Fibroblast of skin of right quadriceps (primary cell): ENCODE data around the gene TAF6.

Experiments
- DNase-seq: peaks from one replicate; pipeline ENCODE4 v3.0.0-alpha.2; 2013

The TAF6 gene

DNA sequence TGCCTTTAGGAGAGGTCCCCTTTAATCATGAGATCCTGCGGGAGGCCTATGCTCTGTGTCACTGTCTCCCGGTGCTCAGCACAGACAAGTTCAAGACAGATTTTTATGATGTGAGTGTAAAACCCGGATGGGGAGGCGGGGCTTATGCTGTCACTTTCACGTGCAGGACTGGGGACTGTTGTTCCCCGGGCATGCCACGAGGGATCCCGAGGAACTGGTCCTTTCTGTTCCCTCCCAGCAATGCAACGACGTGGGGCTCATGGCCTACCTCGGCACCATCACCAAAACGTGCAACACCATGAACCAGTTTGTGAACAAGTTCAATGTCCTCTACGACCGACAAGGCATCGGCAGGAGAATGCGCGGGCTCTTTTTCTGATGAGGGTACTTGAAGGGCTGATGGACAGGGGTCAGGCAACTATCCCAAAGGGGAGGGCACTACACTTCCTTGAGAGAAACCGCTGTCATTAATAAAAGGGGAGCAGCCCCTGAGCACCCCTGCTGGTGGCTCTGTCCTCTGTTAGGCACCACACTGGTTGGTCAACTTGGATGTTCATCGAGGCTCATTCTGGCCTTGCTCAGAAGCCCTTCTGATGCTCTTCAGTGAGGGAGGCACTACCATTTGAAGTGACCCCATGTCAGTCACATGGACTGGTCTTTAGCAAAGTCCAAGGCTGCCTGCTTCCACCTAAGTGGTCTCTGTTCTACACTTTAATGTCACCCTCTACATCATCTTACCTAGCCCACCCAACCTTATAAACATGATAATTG, 27.6 kb downstream of the TAF6 start:
- DNase-seq: no peak

DNA sequence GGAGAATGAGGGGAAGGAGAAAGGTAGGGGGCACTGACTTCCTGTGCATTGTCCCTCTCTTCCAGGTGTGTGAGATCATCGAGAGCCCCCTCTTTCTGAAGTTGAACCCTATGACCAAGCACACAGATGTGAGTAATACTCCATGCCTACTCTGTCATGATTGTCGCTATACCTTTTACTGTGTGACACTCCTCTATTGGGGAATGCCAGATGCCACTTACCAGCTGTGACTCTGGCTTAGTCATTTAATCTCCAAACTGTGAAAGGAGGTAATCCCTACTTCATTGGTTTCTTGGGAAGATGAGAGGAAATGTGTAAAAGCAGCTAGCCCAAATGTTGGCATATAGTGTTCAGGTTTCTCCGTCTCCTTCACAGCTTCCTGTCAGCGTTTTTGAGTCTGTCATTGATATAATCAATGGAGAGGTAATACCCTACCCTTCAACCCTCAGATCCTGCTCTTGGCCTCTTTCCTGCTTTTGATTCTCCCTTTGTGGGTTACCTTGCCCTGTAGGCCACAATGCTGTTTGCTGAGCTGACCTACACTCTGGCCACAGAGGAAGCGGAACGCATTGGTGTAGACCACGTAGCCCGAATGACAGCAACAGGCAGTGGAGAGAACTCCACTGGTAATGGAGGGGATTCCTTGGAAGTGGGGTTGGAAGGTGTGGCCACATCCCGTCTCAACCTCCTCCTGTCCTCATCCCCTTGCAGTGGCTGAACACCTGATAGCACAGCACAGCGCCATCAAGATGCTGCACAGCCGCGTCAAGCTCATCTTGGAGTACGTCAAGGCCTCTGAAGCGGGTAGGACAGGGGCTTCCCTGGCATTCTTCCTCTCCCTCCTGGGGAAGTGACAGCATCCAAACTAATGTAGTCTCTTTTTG, 28.4 kb downstream of the TAF6 start:
- no peak for DNase-seq

DNA sequence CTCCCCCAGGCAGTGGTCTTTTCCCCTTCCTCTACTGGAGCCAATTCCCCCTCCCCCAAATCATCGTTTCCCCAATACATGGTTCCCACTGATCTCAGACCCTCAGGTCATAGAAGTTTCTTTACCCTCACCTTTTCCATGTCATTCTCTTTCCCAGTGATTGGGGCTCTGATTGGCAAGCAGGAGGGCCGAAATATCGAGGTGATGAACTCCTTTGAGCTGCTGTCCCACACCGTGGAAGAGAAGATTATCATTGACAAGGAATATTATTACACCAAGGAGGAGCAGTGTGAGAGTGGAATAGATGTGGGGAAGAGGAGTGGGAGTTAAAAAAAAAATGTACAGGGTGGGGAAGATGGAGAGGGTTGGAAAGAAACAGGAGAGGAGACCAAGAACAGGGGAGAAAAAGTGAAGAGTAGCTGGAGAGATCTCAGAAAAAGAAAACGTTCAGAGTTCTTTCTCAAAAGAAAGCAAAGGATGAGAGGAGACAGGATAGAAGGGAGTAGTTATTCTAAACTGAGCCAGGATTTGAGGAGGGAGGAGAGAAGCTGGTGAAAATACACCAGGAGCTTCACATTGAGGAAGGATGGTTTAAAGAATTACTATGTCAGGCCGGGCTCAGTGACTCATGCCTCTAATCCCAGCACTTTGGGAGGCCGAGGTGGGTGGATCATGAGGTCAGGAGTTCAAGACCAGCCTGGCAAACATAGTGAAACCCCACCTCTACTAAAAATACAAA, 29.5 kb downstream of the TAF6 start:
- no peak for DNase-seq

DNA sequence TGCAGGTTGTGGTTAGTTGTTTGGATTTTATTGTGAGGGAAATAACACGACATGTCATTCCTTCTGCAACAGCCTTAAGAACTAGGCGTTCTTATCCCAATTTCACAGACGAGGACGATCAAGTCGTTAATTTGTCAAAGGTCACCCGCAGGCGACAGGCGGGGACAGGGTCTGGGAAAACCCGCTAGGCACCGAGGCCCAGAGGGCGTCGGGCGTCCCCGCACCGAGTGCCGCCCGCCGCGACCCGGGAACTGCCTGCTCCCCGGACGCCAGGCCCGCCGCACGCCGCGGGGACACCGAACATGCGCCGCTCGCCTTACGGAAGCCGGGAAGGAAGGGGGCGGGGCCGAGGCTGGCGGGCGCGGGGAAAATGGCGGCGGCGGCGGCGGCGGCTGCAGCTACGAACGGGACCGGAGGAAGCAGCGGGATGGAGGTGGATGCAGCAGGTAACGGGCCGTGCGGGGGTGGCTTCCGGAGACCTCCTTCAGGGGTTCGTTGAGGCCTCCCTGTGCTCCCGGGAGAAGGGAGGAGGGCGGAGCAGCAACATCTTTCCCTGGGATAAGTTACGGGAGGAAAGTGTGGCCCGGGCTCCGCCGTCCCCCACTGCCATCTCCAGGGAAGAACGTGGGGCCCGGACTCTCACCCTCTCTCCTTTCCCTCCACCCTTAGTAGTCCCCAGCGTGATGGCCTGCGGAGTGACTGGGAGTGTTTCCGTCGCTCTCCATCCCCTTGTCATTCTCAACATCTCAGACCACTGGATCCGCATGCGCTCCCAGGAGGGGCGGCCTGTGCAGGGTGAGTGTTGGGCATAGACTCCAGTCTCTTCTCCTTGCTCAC, 30.3 kb downstream of the TAF6 start, which contains the start of gene COPS6:
Gene COPS6 (plus strand): TSS at position 349 of the 837 bp plus-strand sequence. CDS start 22 bp downstream, at position 371.
- DNase-seq: peak; percentile 80

DNA sequence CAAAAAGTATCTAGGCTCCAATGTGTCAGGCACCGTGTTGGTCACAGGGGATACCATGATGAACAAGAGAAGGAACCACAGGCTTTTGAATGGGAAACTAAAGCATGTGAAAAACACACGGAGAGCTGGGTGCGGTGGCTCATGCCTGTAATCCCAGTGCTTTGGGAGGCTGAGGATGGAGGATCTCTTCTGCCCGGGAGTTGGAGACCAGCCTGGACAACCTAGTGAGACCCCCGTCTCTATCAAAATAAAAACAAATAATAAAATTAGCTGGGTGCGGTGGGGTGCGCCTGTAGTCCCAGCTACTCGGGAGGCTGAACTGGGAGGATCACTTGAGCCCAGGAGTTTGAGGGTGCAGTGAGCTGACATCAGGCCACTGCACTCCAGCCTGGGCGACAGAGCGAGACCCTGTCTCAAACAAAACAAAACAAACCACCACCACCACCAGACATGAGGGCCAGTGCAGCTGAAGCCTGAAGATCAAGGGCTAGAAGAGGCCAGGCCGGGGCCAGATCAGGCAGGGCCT, 31.0 kb downstream of the TAF6 start:
- DNase-seq: no peak

DNA sequence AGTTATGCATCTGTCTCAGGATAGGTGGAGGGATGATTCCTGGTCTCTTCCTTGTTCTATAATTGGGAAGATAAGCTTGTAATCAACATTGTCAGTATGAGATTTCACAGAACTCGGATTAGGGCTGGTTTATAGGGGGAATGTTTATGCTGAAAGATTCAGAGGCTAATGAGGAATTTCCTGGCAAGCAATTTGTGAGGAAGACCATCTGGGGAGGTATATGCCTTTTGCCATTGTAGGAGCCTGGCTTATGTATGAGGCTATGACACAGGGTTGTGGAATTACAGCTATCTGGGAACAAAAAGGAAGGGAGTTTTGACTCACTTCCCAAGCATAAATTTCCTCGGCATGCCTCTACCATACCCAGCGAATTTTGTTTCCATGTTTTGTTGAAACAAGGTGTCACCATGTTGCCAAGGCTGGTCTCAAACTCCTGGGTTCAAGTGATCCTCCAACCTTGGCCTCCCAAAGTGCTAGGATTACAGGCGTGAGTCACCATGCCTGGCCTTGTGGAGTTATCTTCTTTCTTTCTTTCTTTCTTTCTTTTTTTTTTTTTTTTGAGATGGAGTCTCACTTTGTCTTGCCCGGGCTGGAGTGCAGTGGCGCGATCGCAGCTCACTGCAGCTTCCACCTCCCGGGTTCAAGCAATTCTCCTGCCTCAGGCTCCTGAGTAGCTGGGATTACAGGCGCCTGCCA, 32.0 kb downstream of the TAF6 start:
- DNase-seq: peak; percentile 99

DNA sequence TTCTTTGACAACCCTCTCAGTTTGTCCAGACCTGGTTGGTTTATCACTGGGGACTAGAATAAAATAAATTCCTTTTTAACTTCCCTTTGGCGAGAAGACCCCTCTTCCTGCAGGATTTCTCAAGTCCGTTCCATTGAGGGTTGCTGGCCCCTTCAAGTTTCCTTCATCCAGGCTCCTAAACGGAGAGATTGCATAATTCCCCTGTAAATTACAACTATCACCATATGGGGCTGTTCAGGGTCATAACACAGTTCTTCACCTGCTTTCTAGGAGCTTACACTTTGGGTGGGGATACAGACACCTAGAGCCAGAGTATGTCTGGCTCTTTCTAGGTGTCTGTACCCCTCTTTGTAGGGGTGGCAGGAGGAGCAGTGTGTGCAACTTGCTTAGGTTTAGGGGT, 33.6 kb downstream of the TAF6 start:
- DNase-seq: no peak

DNA sequence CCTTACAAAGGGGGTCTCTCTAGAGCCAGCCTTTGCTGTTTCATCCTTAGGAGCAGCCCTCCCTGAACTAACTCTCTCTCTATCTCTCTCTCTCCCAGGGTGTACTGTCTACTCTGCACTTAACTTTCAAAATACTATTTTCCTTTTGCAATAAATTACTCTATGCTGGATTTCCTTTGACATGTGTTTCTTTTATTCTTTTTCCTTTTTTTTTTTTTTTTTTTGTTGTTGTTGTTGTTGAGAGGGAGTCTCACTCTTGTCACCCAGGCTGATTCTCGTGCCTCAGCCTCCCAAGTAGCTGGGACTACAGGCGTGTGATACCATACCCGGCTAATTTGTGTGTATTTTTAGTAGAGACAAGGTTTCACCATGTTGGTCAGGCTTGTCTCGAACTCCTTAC, 36.2 kb downstream of the TAF6 start:
- no peak for DNase-seq

DNA sequence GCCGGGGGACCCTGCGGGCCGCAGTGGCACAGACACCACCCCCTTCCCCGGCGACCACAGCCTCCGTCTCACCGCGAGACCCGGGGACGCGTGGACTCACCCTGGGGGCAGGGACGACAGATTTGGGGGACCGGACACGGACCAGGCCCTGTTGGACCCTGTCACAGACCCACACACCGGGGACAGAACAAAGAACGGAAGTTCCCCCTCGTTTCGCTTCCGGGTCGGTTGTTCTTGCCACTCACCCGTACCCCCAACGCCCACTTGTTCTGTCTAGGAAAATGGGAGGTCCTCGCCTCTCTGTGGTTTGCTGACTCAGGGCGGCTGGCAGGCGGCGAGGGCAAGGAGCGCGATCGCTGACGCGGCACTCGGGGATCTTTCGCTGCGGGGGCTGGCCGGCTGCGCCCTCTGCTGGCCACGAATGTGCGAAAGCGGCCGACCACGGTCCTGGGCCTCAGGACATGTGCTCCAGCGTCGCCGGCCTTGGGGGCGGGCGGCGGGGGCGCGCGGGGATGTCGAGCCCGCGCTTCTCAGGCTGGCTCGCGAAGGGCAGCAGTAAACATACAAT, 37.5 kb downstream of the TAF6 start, which contains the start of gene ZNF3:
Gene ZNF3 (minus strand): TSS at position 189 of the 568 bp plus-strand sequence. CDS start 4,366 bp downstream, outside the sequence.
- peak; percentile 99 for DNase-seq

DNA sequence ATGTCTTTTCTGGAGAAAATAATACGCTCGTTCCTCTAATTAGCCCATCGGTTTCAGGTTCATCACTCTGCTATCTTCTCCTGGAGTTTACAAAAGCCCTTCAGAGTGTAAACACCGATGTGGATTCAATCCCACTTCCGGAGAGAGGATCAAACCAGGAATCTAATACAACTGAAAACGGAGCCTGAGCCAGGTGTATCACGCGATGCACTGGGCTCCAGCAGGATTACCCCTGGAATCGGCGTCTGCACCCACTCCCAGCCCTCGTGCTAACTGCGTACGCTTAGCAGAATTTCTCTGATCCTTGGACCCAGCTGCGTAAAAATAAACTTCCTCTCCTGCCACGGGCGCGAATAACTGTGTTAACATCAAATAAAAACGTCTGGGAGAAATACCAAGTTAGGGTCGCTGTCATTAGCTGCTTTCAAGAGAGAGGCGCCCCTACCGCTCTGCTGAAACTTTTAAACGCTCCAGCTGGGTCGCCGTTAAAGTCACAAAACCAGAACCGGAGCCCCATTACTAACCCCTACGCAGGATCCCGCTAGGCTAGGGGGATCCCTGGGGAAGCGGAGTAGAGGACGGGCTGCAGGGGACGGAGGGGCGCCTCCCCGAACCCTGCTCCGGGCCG, 38.1 kb downstream of the TAF6 start:
- no peak for DNase-seq

DNA sequence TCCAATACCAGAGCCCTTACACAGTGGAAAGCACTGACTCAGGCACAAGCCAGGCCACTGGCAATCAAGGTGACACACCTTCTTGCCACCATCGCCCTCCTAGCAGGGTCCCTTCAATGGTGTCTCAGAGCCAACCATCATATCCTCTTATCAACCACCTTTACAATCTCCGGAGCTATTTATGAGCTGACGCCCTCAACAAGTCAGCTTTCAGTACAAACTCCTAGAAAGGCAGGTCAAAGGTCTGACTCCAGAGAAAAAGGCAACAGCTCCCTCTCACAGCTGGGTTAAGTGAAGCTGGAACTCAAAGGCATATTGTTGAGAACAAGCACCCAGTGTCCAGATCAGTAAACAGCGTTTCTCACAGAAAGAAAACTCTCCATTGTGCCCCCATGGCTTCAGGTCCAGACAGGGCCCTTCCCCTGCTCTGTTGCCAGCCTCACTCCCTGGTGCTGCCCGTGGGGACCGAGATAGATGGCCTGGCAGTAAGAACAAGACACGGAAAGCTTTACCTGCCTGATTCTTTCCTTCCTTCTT, 40.1 kb downstream of the TAF6 start:
- DNase-seq: no peak

DNA sequence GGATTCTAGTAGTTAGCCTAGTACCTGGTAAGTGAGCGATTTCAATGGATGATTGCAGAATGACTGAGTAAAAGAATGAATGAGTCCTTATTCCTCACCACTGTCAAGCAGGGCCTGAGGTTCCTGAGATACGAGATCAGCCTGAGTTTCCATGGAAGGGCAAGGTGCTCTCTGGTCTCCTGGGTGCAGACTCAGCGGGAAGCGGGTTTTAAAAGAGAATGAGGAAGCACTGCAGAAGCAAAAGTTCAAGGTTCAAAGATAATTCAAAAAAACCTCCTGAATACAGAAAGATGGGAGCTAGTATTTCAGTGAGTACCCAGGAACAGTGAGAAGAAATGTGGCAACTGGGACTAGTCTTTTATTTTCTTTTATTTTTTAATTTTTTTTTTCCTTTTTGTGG, 42.0 kb downstream of the TAF6 start:
- no peak for DNase-seq

DNA sequence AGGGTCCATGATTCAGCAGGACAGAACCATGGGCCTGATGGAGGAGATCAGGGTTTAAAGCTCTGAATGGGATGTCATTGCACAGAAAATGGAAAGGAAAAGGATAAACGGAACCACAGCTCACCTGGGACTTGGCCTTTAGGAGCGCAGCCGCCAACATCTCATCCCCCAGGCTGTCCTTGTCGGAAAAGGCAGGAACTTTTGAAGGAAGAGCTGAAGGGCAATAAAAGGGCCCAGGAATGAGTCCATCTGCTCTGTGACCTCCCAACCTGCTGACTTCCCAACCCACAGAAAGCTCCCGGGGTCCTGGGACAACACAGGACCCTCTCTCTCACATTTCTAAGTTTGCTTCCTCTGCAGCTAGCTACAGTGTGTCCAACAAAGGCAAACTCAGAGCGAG, 43.7 kb downstream of the TAF6 start:
- no peak for DNase-seq

DNA sequence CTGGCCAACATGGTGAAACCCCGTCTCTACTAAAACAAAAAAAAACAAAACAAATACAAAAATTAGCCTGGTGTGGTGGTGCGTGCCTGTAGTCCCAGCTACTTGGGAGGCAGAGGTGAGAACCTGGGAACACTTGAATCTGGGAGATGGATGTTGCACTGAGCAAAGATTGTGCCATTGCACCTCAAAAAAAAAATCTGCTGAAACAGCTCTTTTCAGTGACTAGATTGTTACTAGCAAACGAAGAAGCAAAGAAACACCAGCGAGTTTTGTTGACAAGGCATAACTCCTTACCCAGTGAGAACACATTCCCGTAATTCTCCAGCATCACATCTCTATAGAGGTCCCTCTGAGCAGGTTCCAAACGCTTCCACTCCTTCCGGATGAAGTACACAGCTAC, 44.3 kb downstream of the TAF6 start:
- DNase-seq: no peak

DNA sequence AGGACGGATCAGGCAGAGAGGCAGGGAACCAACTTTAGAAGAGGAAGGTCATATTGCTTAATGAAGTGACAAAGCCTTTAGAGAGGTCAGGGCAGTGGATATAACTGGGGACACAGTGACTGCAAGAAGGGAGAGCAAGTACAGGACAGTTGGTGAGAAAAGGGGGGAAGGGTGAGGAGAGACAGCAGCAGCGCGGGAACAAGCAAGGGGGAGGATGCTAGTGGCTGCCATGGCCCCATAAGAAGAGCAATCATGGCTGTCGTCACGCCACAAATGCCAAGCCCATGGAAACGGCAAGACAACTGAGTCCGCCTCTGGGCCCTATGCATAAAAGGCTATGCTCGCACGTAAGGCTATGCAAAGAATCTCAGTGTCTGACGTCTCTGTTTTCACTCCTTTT, 46.7 kb downstream of the TAF6 start:
- DNase-seq: no peak

DNA sequence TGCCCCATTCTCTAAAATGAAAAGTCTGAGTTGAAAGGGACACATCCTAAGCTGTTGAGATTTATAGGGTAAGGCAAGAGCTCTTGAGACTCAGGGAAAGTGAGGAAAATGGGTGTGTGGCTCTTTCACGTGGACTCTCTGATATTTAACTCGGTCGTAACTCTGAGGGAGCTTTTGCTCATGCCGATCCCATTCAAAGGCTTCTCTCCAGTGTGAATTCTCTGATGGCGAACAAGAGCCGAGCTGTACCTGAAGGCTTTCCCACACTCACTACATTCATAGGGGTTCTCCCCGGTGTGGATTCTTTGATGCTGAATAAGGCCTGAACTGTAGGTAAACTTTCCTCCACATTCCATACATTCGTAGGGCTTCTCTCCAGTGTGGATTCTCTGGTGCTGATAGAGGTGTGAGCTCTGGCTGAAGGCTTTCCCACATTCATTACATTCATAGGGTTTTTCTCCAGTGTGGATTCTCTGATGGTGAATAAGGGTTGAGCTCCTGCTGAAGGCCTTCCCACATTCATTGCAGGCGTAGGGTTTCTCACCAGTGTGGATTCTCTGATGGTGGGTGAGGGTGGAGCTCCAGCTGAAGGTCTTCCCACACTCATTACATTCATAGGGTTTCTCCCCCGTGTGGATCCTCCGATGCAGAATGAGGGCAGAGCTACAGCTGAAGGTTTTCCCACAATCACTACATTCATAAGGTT, 48.0 kb downstream of the TAF6 start:
- DNase-seq: no peak

DNA sequence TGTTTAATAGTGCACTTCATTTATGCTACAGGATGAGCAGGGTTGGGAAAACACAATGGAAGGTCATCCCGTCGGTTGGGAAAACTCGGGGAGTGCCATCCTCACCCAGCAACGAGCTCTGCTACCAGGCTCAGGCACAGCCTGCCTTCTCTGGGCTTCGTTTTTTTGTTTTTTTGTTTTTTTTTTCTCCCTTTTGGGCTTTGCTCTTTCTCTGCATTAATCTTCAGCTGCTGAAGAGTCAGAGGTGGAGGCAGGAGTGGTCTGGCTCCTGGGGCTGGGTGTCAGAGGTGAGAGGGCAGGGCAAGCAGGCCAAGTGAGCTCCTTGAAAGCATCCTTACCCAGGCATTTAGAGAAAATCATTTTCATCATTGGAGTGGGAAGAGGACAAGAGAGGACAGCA, 49.2 kb downstream of the TAF6 start:
- DNase-seq: no peak

DNA sequence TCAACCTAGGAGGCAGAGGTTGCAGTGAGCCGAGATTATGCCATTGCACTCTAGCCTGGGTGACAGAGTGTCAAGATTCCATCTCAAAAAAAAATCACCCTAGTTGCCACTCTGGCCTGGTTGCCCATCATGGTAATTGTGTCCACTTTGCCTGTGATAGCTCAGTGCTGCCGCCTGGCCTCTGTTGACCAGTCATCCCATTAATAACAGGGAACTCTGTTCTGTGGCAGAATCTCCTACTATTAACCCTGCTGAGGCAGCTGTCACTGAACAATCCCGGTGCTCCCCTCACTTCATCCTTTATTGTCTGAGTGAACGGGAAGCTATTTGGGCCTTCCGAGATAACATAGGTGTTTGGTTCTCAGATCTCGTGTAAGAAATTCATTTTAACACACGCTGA, 52.2 kb downstream of the TAF6 start:
- no peak for DNase-seq

DNA sequence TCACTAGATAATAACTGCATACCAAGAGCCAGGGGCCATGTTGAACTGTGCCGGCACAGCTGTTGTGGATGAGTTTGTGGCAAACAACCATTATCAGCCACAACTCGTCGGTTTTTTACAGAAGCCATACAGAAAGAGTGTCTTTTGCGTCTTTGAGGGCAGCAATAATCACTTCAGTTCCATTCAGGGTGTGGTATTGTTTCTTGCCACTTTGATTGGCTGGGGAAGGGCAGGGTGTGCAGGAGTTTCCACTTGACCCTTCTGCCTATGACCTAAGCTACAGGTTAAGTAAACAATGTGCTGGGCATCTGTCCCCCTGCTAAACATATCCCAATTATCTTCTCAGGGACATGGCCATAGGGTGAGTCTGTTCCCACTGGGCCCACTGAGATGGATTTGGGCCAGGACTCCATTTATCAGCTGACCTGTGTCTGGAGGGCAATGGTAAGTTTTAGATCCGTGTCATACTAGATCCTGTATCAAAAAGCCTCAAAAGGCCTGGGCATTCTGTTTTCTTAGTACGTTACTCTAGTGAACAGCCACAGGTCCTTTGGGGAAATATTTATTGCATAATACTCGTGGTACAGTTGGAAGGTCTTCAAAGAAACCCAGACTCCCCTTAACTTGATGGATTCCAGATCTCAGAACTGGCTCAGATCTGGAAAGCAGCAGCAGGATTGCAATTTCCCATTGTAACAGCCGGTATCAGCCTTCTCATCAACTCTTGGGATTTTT, 53.5 kb downstream of the TAF6 start:
- DNase-seq: peak; percentile 73
